Measurements from ENCODE around the gene BRINP3.

Gene BRINP3

GRCh38 chr1:190098107-190098506 is 379.6 kb downstream of the BRINP3 start:
- DNase-seq, result no peak

- no peak for DNase-seq
These were observed 382.1 kb downstream of the BRINP3 start for GRCh38 chr1:190095596-190095995.

- no peak for DNase-seq
These were observed 393.1 kb downstream of the BRINP3 start for GRCh38 chr1:190084552-190084951.

GRCh38 chr1:190068304-190068703 is 409.4 kb downstream of the BRINP3 start:
- DNase-seq, result no peak

GRCh38 chr1:190067592-190067991 is 410.1 kb downstream of the BRINP3 start:
- no peak for DNase-seq

GRCh38 chr1:190066011-190066410 is 411.7 kb downstream of the BRINP3 start:
- no peak for DNase-seq

- DNase-seq, result no peak
These were observed 428.4 kb downstream of the BRINP3 start for GRCh38 chr1:190049314-190049713.
